ENCODE measurements around the gene MYOG.

MYOG gene

GRCh38 chr1:203090421-203091198 lies 4.8 kb upstream of the MYOG start:
- no peak for DNase-seq (ENCODE audit: low read depth in 3 of 3)

DNA sequence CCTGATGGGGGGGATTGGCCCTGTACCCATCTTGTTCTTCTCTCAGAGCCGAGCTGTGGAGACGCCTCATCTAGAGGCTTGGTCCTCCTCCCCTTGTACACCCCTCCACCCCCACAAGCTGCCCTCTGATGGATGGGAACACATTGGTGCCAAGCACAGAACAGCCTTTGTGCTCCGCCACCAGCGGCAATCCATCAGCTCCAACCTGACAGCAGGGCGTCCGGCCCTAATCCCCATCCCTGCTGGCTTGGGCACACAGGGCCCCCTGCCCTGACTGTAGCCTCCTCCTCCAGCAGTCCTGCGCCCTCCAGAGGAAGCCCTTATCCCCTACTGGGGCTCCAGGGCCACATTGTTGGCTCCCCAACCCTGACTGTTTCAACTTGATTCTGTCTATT lies 3.8 kb upstream of the MYOG start:
- DNase-seq (ENCODE audit: low read depth in 3 of 3), result no peak

- DNase-seq (ENCODE audit: low read depth in 3 of 3), result no peak
These were observed 3.3 kb upstream of the MYOG start for GRCh38 chr1:203089001-203089650.

DNA sequence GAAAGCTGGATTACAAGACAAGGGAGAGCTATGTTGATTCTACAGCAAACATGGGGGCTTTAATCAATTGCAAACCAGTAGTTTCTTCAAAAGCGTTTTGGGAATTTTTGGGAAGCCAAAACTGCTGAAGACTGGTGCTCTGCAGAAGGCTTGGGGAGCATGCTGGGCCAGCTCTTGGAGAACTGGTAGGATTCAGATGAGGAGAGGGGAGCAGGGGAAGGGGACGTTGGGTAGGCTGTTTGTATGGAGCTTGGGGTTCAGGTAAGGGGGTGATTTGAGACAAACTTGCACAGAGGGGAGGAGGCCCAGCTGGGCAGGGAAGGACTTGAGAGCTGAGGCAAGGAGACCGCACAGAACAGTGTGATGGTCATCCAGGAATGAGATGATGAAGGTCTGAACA lies 2.6 kb upstream of the MYOG start:
- DNase-seq (ENCODE audit: low read depth in 3 of 3), result no peak

DNA sequence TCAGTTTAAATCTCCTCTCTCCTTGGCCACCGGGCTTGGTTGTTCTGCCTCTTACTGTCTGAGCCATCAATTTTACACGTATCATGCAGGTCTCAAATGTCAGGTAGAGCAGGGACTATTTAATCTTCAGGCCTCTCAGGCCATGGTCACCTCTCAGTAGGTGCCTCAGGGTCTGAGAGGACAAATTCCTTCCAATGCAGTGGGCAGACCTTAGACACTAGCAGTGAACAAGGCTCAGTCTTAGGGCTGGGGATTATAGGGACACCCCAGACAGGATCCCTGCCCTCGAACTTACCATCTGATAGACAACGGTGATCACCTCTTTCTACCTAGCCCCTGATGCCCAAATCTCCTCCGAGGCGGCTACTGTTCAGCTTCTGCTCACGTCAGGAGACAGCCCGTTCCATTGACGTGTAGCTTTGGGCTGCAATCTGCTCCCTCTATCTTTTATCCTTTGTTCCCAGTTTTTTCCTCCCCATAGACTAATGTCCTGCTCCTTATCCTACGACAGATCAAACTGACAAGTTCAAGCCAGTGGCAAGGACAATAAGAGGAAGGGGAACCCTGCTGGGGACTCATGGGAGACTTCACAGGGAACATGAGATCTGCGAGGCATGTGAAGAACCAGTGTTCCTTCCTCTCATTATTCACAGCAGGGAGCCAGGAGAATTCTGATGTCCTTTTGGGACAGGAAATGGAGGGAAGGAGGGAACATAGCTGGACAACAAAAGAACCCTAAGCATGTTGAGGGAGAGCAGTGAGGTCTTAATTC lies 1.4 kb upstream of the MYOG start:
- DNase-seq (ENCODE audit: low read depth in 3 of 3), result no peak

- no peak for DNase-seq (ENCODE audit: low read depth in 3 of 3)
These were observed 954 bp downstream of the MYOG start for GRCh38 chr1:203084588-203085527.

DNA sequence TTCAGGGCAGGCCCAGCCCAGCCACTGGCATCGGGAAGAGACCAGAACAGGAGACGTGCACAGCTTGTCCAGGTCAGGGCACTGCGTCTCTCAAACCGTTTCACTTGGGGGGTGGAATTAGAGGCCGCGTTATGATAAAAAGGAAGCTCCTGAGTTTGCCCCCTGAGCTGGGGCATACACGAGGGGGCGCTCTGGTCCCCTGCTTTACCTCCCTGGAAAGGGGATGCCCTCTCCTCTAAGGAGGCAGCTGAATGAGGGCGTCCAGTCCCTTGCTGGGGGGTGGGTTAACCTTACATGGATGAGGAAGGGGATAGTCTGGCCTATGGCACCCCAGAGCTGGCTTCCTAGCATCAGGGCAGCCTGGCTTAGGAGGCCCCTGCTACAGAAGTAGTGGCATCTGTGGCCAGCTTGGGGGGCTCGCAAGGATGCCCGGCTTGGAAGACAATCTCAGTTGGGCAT lies 2.3 kb downstream of the MYOG start:
- DNase-seq (ENCODE audit: low read depth in 3 of 3), result no peak

DNA sequence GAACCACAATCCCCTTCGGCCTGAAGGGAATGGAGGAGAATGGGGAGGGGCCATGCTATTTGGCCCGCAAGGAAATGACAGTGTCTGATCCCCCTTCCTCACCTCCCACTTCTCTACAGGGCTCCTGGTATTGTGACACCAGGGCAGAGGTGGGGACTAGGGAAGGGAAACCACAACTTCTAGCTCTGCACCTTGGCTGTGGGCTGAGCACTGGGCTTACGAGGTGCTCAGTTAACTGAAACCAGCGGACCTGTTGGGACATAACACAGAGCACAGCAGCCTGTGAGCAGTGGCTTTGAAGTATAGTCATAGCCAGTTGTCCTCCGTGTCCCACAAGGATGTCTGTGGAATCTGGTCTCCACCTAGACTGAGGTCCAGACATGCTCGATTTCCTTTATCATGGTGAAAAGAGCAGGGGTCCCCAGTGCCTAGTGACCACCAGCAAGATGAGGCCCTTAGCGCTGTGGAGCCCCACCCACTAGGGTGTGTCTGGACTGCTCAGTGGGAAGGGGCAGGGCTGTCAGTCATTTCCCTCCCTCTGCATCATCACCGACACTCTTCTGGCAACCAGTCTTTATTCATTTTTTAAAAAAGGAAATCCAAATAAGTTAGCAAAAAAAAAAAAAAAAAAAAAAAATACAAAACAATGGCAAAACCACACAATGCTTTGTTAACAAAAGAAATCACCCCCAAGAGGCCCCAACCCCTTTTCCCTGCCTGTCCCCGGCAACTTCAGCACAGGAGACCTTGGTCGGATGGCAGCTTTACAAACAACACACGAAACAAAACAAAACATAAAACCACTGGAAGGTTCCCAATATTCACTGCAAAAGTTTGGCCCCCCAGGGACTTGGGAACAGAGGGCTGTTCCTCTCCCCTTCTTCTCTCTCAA lies 3.0 kb downstream of the MYOG start:
- no peak for DNase-seq (ENCODE audit: low read depth in 3 of 3)

DNA sequence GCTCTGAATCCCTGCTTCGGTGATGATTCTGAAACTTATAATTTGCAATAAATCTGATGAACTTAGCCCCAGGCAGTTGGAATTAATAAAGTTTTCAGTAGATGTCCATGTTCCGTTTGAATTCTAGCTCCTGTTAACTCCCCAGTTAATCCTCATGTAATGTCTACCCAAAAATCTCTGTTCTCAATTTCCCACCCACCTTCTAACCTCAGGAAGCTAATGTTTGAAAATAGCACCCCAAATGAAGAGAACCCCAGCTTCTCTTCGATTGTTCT lies 3.6 kb downstream of the MYOG start:
- no peak for DNase-seq (ENCODE audit: low read depth in 3 of 3)

GRCh38 chr1:203081465-203082230 lies 4.2 kb downstream of the MYOG start:
- DNase-seq (ENCODE audit: low read depth in 3 of 3), result no peak

GRCh38 chr1:203080456-203080855 lies 5.4 kb downstream of the MYOG start:
- DNase-seq (ENCODE audit: low read depth in 3 of 3), result no peak

- no peak for DNase-seq (ENCODE audit: low read depth in 3 of 3)
These were observed 7.3 kb downstream of the MYOG start for GRCh38 chr1:203078478-203078877.

GRCh38 chr1:203077956-203078355 lies 7.9 kb downstream of the MYOG start:
- no peak for DNase-seq (ENCODE audit: low read depth in 3 of 3)

GRCh38 chr1:203077367-203077766 lies 8.4 kb downstream of the MYOG start:
- no peak for DNase-seq (ENCODE audit: low read depth in 3 of 3)

- DNase-seq (ENCODE audit: low read depth in 3 of 3), result no peak
These were observed 9.7 kb downstream of the MYOG start for GRCh38 chr1:203076031-203076511.

DNA sequence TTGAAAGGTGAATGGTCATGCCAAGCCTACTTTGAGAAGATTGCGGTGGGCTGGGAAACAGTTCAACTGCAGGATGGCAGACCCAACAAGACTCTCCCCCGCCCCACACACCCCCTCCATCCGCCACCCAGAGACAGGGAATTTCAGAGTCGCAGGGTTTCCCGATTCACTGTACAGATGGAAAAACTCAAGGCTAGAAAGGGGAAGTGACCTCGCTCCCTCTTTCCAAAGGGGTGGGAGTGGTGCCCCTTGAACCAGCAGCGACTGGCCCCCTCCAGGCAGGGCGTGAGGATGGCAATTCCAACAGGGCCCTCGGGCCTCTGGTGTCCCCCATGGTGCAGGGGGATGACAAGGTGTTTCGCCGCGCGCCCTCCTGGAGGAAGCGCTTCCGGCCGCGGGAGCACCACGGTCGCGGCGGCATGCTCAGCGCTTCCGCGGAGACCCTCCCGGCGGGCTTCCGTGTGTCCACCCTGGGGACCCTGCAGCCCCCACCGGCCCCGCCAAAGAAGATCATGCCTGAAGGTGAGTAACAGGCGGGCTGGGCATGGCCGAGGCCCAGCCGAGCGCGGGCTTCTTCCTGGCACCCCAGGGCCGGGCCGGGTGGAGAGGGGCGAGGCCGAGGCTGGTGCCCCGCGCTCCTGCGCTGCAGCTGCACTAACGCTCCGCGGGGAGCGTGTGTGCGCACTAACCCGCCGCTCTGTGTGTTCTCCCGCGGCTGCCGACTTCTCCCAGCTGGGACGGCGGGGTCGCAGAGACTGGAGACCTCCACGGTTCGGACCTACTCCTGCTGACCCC lies 10.4 kb downstream of the MYOG start:
- DNase-seq (ENCODE audit: low read depth in 3 of 3), result no peak

- no peak for DNase-seq (ENCODE audit: low read depth in 3 of 3)
These were observed 11.2 kb downstream of the MYOG start for GRCh38 chr1:203074610-203075009.

DNA sequence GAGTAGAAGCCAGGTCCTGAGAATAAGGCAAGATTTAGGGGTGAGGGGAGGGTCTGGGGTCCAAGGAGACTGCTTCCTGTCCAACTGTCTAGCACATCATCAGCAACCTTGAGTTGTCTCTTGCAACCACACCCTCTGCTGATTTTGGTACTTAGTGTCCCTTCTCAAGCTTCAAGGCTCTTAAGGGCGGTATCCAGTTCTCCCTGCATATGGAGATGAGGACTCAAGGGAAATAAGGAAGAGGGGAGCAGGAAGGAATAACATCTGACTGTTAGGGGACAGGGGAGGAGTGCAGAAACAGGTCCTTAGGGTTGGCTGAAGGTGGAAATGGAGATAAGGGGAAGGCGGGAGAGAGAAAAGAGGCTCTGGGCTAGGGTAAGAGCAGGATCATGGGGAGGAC lies 12.3 kb downstream of the MYOG start:
- no peak for DNase-seq (ENCODE audit: low read depth in 3 of 3)

- no peak for DNase-seq (ENCODE audit: low read depth in 3 of 3)
These were observed 12.9 kb downstream of the MYOG start for GRCh38 chr1:203072911-203073310.

Data from stimulated activated CD4-positive, alpha-beta T cell treated with anti-CD3 and anti-CD28 coated beads, TNF-alpha, amount 100 ng/mL, for 4 hours (primary cell).